ENCODE results near the gene KRTAP9-6.

DNA sequence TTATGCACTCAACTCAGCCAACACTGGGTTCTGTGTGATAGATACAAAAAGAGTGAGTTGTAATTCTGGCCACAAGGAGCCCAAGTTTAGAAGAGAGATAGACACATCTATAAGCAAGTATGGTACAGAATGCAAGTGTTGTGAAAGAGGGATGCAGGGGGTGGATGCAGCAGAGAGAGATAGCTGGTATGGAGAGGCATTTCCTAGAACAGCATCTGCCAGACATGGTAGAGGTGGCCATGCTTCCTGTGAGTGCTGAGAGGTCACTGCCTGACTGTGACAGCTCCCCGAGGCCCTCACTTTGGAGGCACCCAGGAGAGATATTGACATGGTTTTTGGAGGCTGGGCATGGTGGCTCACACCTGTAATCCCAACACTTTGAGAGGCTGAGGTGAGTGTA lies 45.9 kb downstream of the KRTAP9-6 start:
- TF ChIP-seq, protein P1, sequence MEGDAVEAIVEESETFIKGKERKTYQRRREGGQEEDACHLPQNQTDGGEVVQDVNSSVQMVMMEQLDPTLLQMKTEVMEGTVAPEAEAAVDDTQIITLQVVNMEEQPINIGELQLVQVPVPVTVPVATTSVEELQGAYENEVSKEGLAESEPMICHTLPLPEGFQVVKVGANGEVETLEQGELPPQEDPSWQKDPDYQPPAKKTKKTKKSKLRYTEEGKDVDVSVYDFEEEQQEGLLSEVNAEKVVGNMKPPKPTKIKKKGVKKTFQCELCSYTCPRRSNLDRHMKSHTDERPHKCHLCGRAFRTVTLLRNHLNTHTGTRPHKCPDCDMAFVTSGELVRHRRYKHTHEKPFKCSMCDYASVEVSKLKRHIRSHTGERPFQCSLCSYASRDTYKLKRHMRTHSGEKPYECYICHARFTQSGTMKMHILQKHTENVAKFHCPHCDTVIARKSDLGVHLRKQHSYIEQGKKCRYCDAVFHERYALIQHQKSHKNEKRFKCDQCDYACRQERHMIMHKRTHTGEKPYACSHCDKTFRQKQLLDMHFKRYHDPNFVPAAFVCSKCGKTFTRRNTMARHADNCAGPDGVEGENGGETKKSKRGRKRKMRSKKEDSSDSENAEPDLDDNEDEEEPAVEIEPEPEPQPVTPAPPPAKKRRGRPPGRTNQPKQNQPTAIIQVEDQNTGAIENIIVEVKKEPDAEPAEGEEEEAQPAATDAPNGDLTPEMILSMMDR (conservative IDR thresholded peaks at IDR 0.05; ENCODE audit: low read length): no peak
- TF ChIP-seq EZH2phosphoT487 (IDR thresholded peaks at IDR 0.05; ENCODE audit: borderline replicate concordance): no peak

Measured in Loucy (cell line).